AG04449 (cell line): ENCODE data around the gene ERG28.

Experiments
- CTCF ChIA-PET: fragments of 350-600 bp; formaldehyde crosslinking; extraction: SDS; loops from one replicate; lab custom pipeline; 2021; ENCODE audit warnings: antibody characterized with exemption; lab: Yijun Ruan, JAX
- POLR2A ChIA-PET: fragments of 400-600, 350-600 bp; formaldehyde crosslinking; extraction: SDS; loops from one replicate; lab custom pipeline; 2020; ENCODE audit warnings: antibody characterized with exemption, inconsistent platforms; lab: Yijun Ruan, JAX
- DNase-seq: peaks from one replicate; pipeline ENCODE4 v3.0.0-alpha.2; 2010; ENCODE audit warnings: low read depth, low spot score
- H3K4me3 ChIP-seq: 2 replicates; pipeline ENCODE4 v1.5.1; 2011; ENCODE audit warnings: low read depth, mild to moderate bottlenecking, control low read depth, low read length
- TF ChIP-seq, protein P1 (sequence below): IDR thresholded peaks from one replicate; pipeline ENCODE4 v1.5.1; 2011; ENCODE audit warnings: mild to moderate bottlenecking, moderate library complexity, low read length, control low read depth, inconsistent platforms; ENCODE audit not compliant: insufficient read depth; ENCODE audit errors: missing control alignments

Gene ERG28

DNA sequence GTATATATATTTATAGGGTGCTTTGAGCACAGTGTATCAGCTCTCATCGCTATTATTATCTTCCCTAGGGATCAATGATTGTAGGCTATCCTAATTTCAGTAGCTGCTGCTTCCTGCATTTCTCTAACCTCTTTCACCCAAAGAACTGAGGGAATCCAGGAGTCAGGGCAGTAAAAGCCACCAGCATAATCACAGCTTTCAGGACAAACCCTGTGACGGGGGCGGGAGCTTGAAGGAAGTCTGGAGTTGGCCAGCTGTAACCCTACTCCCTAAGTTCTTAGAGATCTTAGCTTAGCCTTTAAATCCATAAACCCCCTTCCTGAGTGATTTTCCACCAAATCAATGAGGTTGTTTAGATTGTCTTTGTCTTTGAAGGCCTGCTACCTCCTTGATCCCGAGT is 48.5 kb downstream of the ERG28 start:
- no peak overlapping the region for H3K4me3 ChIP-seq
- DNase-seq: no peak
- POLR2A ChIA-PET: interaction anchor here (1.1 kb wide), 1 partner anchor 9 kb away, joined by 3 read pairs; no protein-coding TSS in a partner anchor
- TF ChIP-seq, protein P1, sequence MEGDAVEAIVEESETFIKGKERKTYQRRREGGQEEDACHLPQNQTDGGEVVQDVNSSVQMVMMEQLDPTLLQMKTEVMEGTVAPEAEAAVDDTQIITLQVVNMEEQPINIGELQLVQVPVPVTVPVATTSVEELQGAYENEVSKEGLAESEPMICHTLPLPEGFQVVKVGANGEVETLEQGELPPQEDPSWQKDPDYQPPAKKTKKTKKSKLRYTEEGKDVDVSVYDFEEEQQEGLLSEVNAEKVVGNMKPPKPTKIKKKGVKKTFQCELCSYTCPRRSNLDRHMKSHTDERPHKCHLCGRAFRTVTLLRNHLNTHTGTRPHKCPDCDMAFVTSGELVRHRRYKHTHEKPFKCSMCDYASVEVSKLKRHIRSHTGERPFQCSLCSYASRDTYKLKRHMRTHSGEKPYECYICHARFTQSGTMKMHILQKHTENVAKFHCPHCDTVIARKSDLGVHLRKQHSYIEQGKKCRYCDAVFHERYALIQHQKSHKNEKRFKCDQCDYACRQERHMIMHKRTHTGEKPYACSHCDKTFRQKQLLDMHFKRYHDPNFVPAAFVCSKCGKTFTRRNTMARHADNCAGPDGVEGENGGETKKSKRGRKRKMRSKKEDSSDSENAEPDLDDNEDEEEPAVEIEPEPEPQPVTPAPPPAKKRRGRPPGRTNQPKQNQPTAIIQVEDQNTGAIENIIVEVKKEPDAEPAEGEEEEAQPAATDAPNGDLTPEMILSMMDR: no peak
- CTCF ChIA-PET: interaction anchor here (0.7 to 4.0 kb wide), 3 partner anchors 42 to 50 kb away, joined by 4 to 17 read pairs (median 4); no protein-coding TSS in a partner anchor

DNA sequence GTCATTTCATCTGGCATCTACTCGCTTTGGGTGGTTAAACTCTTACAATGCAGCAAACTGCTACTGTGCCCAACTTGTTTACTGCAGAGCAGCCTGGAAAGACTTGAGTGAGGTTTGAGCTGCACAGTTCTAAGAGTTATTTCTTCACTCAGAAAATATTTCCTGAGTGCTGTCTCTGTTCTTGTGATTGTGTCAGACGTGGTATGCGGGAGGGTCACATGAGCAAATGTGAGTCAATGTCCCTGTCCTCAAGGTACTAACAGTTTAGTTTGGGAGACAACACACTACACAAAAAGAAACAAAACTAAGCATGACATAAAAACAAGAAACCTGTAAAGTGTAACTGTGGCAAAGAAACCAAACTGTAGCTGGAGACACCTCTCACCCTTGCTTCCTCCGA is 49.8 kb downstream of the ERG28 start:
- TF ChIP-seq, protein P1: no peak
- POLR2A ChIA-PET: no interaction called here
- no peak overlapping the region for H3K4me3 ChIP-seq
- DNase-seq: no peak
- CTCF ChIA-PET: interaction anchor here (0.9 to 4.0 kb wide), 4 partner anchors 34 to 49 kb away, joined by 3 to 17 read pairs (median 4); no protein-coding TSS in a partner anchor

DNA sequence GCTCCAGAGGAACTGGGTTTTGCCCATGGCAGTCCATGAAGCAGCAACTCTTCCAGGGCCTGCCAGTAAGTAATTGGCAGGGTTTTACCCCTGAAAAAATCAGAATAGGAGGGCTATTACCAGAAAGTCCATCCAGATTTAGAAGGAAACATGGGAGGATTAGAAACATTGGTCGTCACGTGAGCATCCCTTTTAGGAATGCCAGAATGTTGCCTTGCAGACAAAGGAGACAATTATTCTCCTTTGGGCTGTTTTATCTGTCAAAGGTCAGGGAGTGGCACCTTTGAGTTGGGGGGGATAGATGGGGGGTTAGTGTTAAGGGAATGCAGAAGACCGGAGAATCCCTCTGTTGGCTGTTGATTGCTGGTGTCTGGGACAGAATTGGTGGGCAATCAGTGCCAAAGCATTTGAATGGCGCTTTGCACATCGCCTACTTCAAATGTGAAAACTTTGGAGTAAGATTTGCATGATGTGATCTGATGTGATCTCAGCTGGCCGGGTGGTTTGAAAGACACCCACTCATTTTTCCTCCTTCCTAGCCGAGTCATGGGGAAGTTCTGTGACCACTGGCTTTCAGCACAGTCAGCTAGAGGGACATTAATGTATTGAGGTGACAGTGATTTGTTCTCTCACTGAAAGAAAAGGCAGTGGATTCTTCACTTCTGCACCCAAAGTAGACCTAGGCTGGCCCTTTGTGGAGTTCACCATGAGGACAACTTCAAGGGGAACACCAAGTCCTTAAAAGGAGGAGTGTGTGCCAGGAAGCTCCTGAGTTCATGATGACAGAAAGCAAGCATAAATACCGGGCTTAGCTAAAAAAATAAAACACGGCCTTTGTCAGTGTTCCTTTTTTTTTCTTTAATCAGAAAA is 50.8 kb downstream of the ERG28 start:
- H3K4me3 ChIP-seq: no peak overlapping the region
- no peak for DNase-seq
- POLR2A ChIA-PET: no interaction called here
- TF ChIP-seq, protein P1: no peak
- CTCF ChIA-PET: interaction anchor here (0.9 to 4.0 kb wide), 6 partner anchors 30 to 48 kb away, joined by 3 to 17 read pairs (median 4); no protein-coding TSS in a partner anchor

DNA sequence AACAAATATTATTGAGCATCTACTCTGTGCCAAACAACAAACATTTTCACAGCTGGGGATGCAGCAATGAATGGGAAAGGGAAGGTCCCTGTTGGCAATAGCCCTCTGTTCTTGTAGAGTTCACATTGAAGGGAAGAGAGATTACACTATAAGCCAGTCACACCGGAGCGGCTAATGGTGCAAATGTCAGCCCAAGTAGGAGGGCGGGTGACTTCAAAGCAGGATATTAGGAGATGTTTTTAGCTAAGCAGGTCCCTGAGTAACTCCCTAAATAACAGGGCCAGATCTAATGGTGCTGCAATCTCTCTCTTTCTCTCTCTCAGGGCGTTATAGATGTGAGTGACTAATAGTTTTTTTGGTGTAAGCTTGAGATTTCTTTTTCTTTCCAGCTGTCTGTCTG is 51.6 kb downstream of the ERG28 start:
- H3K4me3 ChIP-seq: no peak overlapping the region
- POLR2A ChIA-PET: no interaction called here
- CTCF ChIA-PET: interaction anchor here (1.1 to 1.6 kb wide), 3 partner anchors 29 to 45 kb away, joined by 3 to 9 read pairs (median 4); no protein-coding TSS in a partner anchor
- TF ChIP-seq, protein P1: no peak
- DNase-seq: no peak

DNA sequence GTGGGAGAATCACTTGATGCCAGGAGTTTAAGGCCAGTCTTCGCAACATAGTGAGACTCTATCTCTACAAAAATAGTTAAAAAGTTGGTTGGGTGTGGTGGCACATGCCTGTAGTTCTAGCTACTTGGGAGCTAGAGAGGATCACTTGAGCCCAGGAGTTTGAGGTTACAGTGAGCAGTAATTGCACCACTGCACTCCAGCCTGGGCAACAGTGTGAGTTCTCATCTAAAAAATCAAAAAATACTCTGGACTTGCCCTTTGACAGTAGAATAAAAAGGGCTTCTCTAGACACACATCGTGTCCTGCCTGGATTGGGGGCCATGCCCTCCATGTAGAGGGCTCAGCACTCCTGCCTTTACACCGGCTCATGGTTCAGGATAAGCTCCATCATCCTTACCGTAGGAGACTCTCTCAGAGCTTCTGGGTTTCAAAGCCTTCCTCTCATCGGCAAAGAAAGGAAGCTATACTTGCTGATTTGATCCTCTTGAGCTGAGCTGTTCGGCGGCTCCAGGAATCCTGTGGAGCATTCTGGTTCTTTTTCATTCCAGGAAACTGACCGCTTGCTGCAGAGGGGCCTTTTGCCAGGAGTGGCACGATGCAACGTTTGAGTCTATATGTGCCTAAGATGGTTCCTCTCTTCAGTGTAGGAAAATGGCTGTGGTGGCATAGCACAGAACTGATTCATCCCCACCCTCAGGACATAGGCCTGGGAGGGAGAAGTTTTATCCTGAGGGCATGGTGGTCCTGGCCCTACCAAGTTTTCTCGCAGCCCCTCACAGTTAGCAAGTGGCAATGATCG is 52.6 kb downstream of the ERG28 start:
- TF ChIP-seq, protein P1: no peak
- no peak for DNase-seq
- ChIA-PET POLR2A (no interaction called here), CTCF (interaction anchor here (0.7 to 1.0 kb wide), 2 partner anchors 46 kb away, joined by 3 read pairs; no protein-coding TSS in a partner anchor)
- no peak overlapping the region for H3K4me3 ChIP-seq
